Lung (tissue), 12 donors: Measurements from ENCODE around the gene EVA1C. TPM values are rescaled to one million over a fixed set of nuclear protein-coding genes. Genes with fewer than 3 reads are reported as not detected.

ENCODE experiments used
- ATAC-seq: fragments of 200-7000 bp; cut with Tn5 transposase; one replicate; pipeline ENCODE4 v1.9.1; 2020; ENCODE audit warnings: moderate number of reproducible peaks; ENCODE audit not compliant: insufficient read depth, low FRiP score
- DNase-seq, 3 donors: peaks; one replicate each; pipeline ENCODE4 v3.0.0-alpha.2; 2013 to 2017
- H3K27ac ChIP-seq, 2 donors: one replicate each; pipeline ENCODE4 v1.5.1; 2013; ENCODE audit warnings: mild to moderate bottlenecking in 2 of 2, moderate library complexity in 2 of 2, control low read depth in 1 of 2, inconsistent platforms in 1 of 2, low read depth in 1 of 2, low read length in 1 of 2
- H3K27me3 ChIP-seq, 3 donors: one replicate each; pipeline ENCODE4 v1.5.1; 2013; ENCODE audit warnings: low read length in 2 of 3; ENCODE audit not compliant: control insufficient read depth in 3 of 3, insufficient read depth in 3 of 3
- H3K36me3 ChIP-seq, 4 donors: one replicate each; pipeline ENCODE4 v1.5.1; 2013; ENCODE audit warnings: low read length in 4 of 4, mild to moderate bottlenecking in 1 of 4, moderate library complexity in 1 of 4; ENCODE audit not compliant: control insufficient read depth in 4 of 4, insufficient read depth in 4 of 4
- H3K4me1 ChIP-seq, 5 donors: one replicate each; pipeline ENCODE4 v1.5.1; 2013; ENCODE audit warnings: low read length in 5 of 5, mild to moderate bottlenecking in 2 of 5, moderate library complexity in 1 of 5; ENCODE audit not compliant: control insufficient read depth in 5 of 5, insufficient read depth in 5 of 5
- H3K4me3 ChIP-seq: one replicate; pipeline ENCODE4 v1.5.1; 2013; ENCODE audit warnings: mild to moderate bottlenecking, control low read depth, moderate library complexity
- H3K9ac ChIP-seq, 2 donors: one replicate each; pipeline ENCODE4 v1.5.1; 2013; ENCODE audit warnings: low read length in 2 of 2, control low read depth in 1 of 2; ENCODE audit not compliant: insufficient read depth in 1 of 2
- H3K9me3 ChIP-seq, 4 donors: one replicate each; pipeline ENCODE4 v1.5.1; 2013; ENCODE audit warnings: low read length in 3 of 4, mild to moderate bottlenecking in 1 of 4, moderate library complexity in 1 of 4; ENCODE audit not compliant: control insufficient read depth in 4 of 4, insufficient read depth in 3 of 4
- CTCF ChIP-seq: IDR thresholded peaks from 2 replicates; pipeline ENCODE4 v1.5.1; 2012; ENCODE audit warnings: mild to moderate bottlenecking; ENCODE audit errors: control extremely low read depth, extremely low read depth
- WGBS, 2 donors: extraction: QIAGEN DNeasy Blood & Tissue Kit; methylation state at CpG; one replicate each; pipeline ENCODE4 v1.1.7; 2013; 5-methylcytosine and 5-hydroxymethylcytosine counted together
- polyA plus RNA-seq, 2 donors: library from polyadenylated mRNA; stranded (reverse); fragments of 200-250 nt; gene quantifications; one replicate each; pipeline ENCODE4 v1.2.1, GENCODE V29; 2013
- total RNA-seq, 2 donors: library from RNA; depleted of rRNA in 1 of 2; stranded (reverse); fragments of >200 nt in 1 of 2; gene quantifications; one replicate each; pipeline ENCODE4 v1.2.1, GENCODE V29; 2014 to 2021
- donor health status: control.
- donor health status: control.
- donor health status: Bipolar disorder and iron deficiency.
- donor health status: healthy.
- donor health status: DM: yes; HTN: yes; CAD: no.

Gene EVA1C
- total and polyA plus RNA-seq, 4 donors: 13.9 to 59.0 (median 48.6) TPM

GRCh38 chr21:32377506-32377905 is 35.0 kb upstream of the EVA1C start:
- no peak for TF ChIP-seq CTCF
- no peaks in the 10 kb centered on the region for H3K27me3 ChIP-seq
- H3K36me3 ChIP-seq: peaks cover 17 to 30% (median 21%) of the 10 kb centered on the region in 4 donors
- H3K9me3 ChIP-seq: no peaks in the 10 kb centered on the region
- WGBS, 2 donors: 90 to 95% methylated on average over 8 of the region's 8 CpGs
- DNase-seq: no peak
- ATAC-seq: no peak
- no peaks in the 10 kb centered on the region for H3K4me1 ChIP-seq
- H3K27ac ChIP-seq: no peak overlapping the region
- H3K4me3 ChIP-seq: no peak overlapping the region
- H3K9ac ChIP-seq: no peak overlapping the region

GRCh38 chr21:32377991-32378390 is 34.5 kb upstream of the EVA1C start:
- Histone ChIP-seq H3K4me3 (no peak overlapping the region), H3K27me3 (no peaks in the 10 kb centered on the region), H3K9ac (no peak overlapping the region), H3K4me1 (no peaks in the 10 kb centered on the region), H3K9me3 (no peaks in the 10 kb centered on the region), H3K27ac (no peak overlapping the region), H3K36me3 (peaks cover 21 to 34% (median 25%) of the 10 kb centered on the region in 4 donors)
- ATAC-seq (no peak), DNase-seq (no peak)
- no peak for TF ChIP-seq CTCF
- whole genome bisulfite sequencing, 2 donors: 80 to 81% methylated on average over 7 of the region's 7 CpGs

GRCh38 chr21:32378956-32379355 is 33.5 kb upstream of the EVA1C start:
- no peak for TF ChIP-seq CTCF
- no peak overlapping the region for H3K9ac ChIP-seq
- DNase-seq: no peak
- WGBS, 2 donors: 81 to 85% methylated on average over 5 of the region's 5 CpGs
- no peak for ATAC-seq
- no peak overlapping the region for H3K4me3 ChIP-seq
- no peak overlapping the region for H3K27ac ChIP-seq
- H3K4me1 ChIP-seq: no peaks in the 10 kb centered on the region
- peaks cover 25 to 35% (median 30%) of the 10 kb centered on the region in 4 donors for H3K36me3 ChIP-seq
- no peaks in the 10 kb centered on the region for H3K27me3 ChIP-seq
- no peaks in the 10 kb centered on the region for H3K9me3 ChIP-seq

- TF ChIP-seq CTCF: no peak
- ATAC-seq: no peak
- no peak overlapping the region for H3K4me3 ChIP-seq
- H3K9ac ChIP-seq: no peak overlapping the region
- no peak for DNase-seq
- WGBS, 2 donors: 81 to 89% methylated on average over 4 of the region's 4 CpGs
- peaks cover 25 to 39% (median 29%) of the 10 kb centered on the region in 4 donors for H3K36me3 ChIP-seq
- no peaks in the 10 kb centered on the region for H3K4me1 ChIP-seq
- H3K9me3 ChIP-seq: no peaks in the 10 kb centered on the region
- no peaks in the 10 kb centered on the region for H3K27me3 ChIP-seq
- no peak overlapping the region for H3K27ac ChIP-seq
Observed at GRCh38 chr21:32380940-32381339, 31.6 kb upstream of the EVA1C start.
